ENCODE measurements around the gene HEATR5A.

DNA sequence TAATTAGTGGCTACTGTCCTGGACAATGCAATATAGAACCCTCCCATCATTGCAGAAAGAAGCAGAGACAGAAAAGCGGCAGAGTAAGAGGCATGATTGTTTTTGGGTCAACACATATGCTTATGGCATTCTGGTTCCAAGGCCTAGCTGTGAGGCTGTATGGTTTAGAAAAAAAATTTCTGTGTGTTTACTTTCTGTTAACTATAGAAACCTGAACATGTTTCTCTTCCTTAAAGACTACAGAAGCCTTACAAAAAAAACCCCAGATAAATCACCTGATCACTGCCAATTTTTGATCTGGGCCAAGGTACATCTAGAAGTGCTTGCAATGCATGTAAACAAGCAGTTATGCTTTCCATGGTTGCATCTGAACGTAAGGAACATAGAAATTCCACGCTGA is 112.7 kb downstream of the HEATR5A start:
- TF ChIP-seq, protein P1, sequence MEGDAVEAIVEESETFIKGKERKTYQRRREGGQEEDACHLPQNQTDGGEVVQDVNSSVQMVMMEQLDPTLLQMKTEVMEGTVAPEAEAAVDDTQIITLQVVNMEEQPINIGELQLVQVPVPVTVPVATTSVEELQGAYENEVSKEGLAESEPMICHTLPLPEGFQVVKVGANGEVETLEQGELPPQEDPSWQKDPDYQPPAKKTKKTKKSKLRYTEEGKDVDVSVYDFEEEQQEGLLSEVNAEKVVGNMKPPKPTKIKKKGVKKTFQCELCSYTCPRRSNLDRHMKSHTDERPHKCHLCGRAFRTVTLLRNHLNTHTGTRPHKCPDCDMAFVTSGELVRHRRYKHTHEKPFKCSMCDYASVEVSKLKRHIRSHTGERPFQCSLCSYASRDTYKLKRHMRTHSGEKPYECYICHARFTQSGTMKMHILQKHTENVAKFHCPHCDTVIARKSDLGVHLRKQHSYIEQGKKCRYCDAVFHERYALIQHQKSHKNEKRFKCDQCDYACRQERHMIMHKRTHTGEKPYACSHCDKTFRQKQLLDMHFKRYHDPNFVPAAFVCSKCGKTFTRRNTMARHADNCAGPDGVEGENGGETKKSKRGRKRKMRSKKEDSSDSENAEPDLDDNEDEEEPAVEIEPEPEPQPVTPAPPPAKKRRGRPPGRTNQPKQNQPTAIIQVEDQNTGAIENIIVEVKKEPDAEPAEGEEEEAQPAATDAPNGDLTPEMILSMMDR (IDR thresholded peaks at IDR 0.05; ENCODE audit: insufficient read depth, low read length), result no peak
- no peak for TF ChIP-seq POLR2AphosphoS5 (IDR thresholded peaks at IDR 0.05; ENCODE audit: low read depth)
- TF ChIP-seq GABPA (IDR thresholded peaks at IDR 0.05; ENCODE audit: low read depth), result no peak
- TF ChIP-seq, protein P2, sequence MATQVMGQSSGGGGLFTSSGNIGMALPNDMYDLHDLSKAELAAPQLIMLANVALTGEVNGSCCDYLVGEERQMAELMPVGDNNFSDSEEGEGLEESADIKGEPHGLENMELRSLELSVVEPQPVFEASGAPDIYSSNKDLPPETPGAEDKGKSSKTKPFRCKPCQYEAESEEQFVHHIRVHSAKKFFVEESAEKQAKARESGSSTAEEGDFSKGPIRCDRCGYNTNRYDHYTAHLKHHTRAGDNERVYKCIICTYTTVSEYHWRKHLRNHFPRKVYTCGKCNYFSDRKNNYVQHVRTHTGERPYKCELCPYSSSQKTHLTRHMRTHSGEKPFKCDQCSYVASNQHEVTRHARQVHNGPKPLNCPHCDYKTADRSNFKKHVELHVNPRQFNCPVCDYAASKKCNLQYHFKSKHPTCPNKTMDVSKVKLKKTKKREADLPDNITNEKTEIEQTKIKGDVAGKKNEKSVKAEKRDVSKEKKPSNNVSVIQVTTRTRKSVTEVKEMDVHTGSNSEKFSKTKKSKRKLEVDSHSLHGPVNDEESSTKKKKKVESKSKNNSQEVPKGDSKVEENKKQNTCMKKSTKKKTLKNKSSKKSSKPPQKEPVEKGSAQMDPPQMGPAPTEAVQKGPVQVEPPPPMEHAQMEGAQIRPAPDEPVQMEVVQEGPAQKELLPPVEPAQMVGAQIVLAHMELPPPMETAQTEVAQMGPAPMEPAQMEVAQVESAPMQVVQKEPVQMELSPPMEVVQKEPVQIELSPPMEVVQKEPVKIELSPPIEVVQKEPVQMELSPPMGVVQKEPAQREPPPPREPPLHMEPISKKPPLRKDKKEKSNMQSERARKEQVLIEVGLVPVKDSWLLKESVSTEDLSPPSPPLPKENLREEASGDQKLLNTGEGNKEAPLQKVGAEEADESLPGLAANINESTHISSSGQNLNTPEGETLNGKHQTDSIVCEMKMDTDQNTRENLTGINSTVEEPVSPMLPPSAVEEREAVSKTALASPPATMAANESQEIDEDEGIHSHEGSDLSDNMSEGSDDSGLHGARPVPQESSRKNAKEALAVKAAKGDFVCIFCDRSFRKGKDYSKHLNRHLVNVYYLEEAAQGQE (IDR thresholded peaks at IDR 0.05; ENCODE audit: insufficient replicate concordance, low read depth), result no peak
